GM12878 (cell line): ENCODE data around the gene TBX10.

Source experiments
- CEBPB ChIP-seq, 2 experiments: fragments of 150-350 bp in 1 of 2; IDR thresholded peaks; 2 replicates each; pipeline ENCODE4 v1.6.1; 2012 to 2014; ENCODE audit warnings: low read depth in 2 of 2, low read length in 2 of 2, borderline replicate concordance in 1 of 2, inconsistent platforms in 1 of 2
- EED ChIP-seq: sonication (generic); IDR thresholded peaks from 2 replicates; pipeline ENCODE4 v1.6.1; 2016; ENCODE audit warnings: antibody characterized with exemption, low read depth
- KDM1A ChIP-seq: fragments of 200-600 bp; sonication (generic); IDR thresholded peaks from 2 replicates; pipeline ENCODE4 v1.6.1; 2016; ENCODE audit warnings: borderline replicate concordance
- POLR2A ChIP-seq: IDR thresholded peaks from 2 replicates; pipeline ENCODE4 v1.6.1; 2011; ENCODE audit warnings: low read depth, mild to moderate bottlenecking, low read length
- RAD21 ChIP-seq: IDR thresholded peaks from 2 replicates; pipeline ENCODE4 v1.6.1; 2011; ENCODE audit warnings: mild to moderate bottlenecking, low read depth, low read length, moderate library complexity; ENCODE audit not compliant: insufficient read depth
- SREBF1 ChIP-seq: IDR thresholded peaks from 2 replicates; pipeline ENCODE4 v1.6.1; 2012; ENCODE audit warnings: mild to moderate bottlenecking, low read length
- TF ChIP-seq, protein P1 (sequence below): IDR thresholded peaks from 2 replicates; pipeline ENCODE4 v1.6.1; 2012; ENCODE audit warnings: low read length, inconsistent platforms
- TF ChIP-seq, protein P2 (sequence below): IDR thresholded peaks from 2 replicates; pipeline ENCODE4 v1.6.1; 2012; ENCODE audit warnings: low read depth, low read length, improper control_type of control experiment
- TF ChIP-seq, protein P3 (sequence below), 3 experiments: IDR thresholded peaks in 2 of 3; conservative IDR thresholded peaks in 1 of 3; 2 replicates each; pipeline ENCODE4 v1.5.1; 2011; ENCODE audit warnings: low read depth in 3 of 3, low read length in 3 of 3, mild to moderate bottlenecking in 3 of 3, control low read depth in 2 of 3, moderate library complexity in 2 of 3, inconsistent platforms in 1 of 3, mixed read lengths in 1 of 3; ENCODE audit not compliant: control insufficient read depth in 2 of 3, insufficient read depth in 1 of 3; ENCODE audit errors: extremely low read depth in 1 of 3

GRCh38 chr11:67628710-67629385 lies 10.7 kb downstream of the TBX10 start:
- TF ChIP-seq POLR2A (no peak), KDM1A (no peak), CEBPB (IDR thresholded peaks at IDR 0.05; ENCODE audit: borderline replicate concordance in 1 of 2, low read depth in 2 of 2, low read length in 2 of 2) (no peak), SREBF1 (no peak), EED (no peak), RAD21 (no peak)
- TF ChIP-seq, protein P1, sequence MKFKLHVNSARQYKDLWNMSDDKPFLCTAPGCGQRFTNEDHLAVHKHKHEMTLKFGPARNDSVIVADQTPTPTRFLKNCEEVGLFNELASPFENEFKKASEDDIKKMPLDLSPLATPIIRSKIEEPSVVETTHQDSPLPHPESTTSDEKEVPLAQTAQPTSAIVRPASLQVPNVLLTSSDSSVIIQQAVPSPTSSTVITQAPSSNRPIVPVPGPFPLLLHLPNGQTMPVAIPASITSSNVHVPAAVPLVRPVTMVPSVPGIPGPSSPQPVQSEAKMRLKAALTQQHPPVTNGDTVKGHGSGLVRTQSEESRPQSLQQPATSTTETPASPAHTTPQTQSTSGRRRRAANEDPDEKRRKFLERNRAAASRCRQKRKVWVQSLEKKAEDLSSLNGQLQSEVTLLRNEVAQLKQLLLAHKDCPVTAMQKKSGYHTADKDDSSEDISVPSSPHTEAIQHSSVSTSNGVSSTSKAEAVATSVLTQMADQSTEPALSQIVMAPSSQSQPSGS: no peak
- TF ChIP-seq, protein P2, sequence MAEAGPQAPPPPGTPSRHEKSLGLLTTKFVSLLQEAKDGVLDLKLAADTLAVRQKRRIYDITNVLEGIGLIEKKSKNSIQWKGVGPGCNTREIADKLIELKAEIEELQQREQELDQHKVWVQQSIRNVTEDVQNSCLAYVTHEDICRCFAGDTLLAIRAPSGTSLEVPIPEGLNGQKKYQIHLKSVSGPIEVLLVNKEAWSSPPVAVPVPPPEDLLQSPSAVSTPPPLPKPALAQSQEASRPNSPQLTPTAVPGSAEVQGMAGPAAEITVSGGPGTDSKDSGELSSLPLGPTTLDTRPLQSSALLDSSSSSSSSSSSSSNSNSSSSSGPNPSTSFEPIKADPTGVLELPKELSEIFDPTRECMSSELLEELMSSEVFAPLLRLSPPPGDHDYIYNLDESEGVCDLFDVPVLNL: no peak; the same call in 1 of the 2 replicates
- TF ChIP-seq, protein P3, sequence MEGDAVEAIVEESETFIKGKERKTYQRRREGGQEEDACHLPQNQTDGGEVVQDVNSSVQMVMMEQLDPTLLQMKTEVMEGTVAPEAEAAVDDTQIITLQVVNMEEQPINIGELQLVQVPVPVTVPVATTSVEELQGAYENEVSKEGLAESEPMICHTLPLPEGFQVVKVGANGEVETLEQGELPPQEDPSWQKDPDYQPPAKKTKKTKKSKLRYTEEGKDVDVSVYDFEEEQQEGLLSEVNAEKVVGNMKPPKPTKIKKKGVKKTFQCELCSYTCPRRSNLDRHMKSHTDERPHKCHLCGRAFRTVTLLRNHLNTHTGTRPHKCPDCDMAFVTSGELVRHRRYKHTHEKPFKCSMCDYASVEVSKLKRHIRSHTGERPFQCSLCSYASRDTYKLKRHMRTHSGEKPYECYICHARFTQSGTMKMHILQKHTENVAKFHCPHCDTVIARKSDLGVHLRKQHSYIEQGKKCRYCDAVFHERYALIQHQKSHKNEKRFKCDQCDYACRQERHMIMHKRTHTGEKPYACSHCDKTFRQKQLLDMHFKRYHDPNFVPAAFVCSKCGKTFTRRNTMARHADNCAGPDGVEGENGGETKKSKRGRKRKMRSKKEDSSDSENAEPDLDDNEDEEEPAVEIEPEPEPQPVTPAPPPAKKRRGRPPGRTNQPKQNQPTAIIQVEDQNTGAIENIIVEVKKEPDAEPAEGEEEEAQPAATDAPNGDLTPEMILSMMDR (IDR thresholded peaks at IDR 0.05 in 2 of 3, conservative IDR thresholded peaks at IDR 0.05 in 1 of 3; ENCODE audit: control insufficient read depth in 2 of 3, extremely low read depth in 1 of 3, insufficient read depth in 1 of 3, low read depth in 3 of 3, low read length in 3 of 3): no peak
